H1 (cell line): ENCODE results near the gene PTN. TPM values are rescaled to one million over a fixed set of nuclear protein-coding genes. Genes with fewer than 3 reads are reported as not detected.

Source experiments
- CEBPB ChIP-seq: IDR thresholded peaks from 2 replicates; pipeline ENCODE4 v1.6.1; 2012; ENCODE audit warnings: low read depth, low read length
- KDM4A ChIP-seq: IDR thresholded peaks from one replicate; pipeline ENCODE4 v1.7.1; 2012; ENCODE audit warnings: low read depth, mild to moderate bottlenecking, moderate library complexity, low read length, inconsistent platforms; ENCODE audit not compliant: severe bottlenecking
- POLR2A ChIP-seq, 2 experiments: IDR thresholded peaks; 1 replicate in 1 of 2; 2 replicates in 1 of 2; pipeline ENCODE4 v1.6.1; 2011; ENCODE audit warnings: low read depth in 2 of 2, low read length in 2 of 2, mild to moderate bottlenecking in 2 of 2; ENCODE audit errors: control extremely low read depth in 1 of 2
- RNF2 ChIP-seq: fragments of 200-900, 300-1000 bp; sonication (generic); IDR thresholded peaks from 2 replicates; pipeline ENCODE4 v1.7.1; 2016; ENCODE audit warnings: borderline replicate concordance, low read depth, mild to moderate bottlenecking, antibody characterized with exemption, low read length; ENCODE audit not compliant: poor library complexity, severe bottlenecking; ENCODE audit errors: missing control alignments
- TAF7 ChIP-seq: optimal IDR thresholded peaks from 2 replicates; pipeline ENCODE3; 2011; ENCODE audit warnings: low read depth, mild to moderate bottlenecking, inconsistent platforms, low read length, moderate library complexity, borderline replicate concordance
- polyA plus RNA-seq, 7 experiments: library from polyadenylated mRNA; depleted of rRNA in 3 of 7; stranded (reverse) in 5 of 7; unstranded in 2 of 7; fragments of >200 nt in 5 of 7; fragments of 200-250 nt in 2 of 7; gene quantifications; 1 replicate in 5 of 7; 2 replicates in 1 of 7; 4 replicates in 1 of 7; pipeline versions ENCODE4 v1.2.1 to v1.2.3, GENCODE V29; 2011 to 2013; ENCODE audit warnings: missing spikeins in 2 of 7, mixed read lengths in 2 of 7
- total RNA-seq: library from RNA; stranded (reverse); fragmentation: NEBNext Ultra II Directional; extraction: Animal tissue kit (Norgen Biotek cat#: 25700); gene quantifications from 2 replicates; pipeline ENCODE4 v1.2.1, GENCODE V29; 2021

Gene PTN
- total and polyA plus RNA-seq, 2 of the 8 experiments (the other 6 are each of a cell fraction or from before 2014, with no cell fraction given): 23.1 to 27.8 TPM

- TF ChIP-seq RNF2 (no peak), TAF7 (no peak), POLR2A (IDR thresholded peaks at IDR 0.05; ENCODE audit: control extremely low read depth in 1 of 2, low read depth in 2 of 2, low read length in 2 of 2) (no peak), CEBPB (no peak), KDM4A (no peak)
Observed at GRCh38 chr7:137296576-137296975, 47.0 kb downstream of the PTN start (continued).
